Gastrocnemius medialis (tissue), 4 donors: Measurements from ENCODE around the gene PNPLA3. TPM values are rescaled to one million over a fixed set of nuclear protein-coding genes. Genes with fewer than 3 reads are reported as not detected.

Experiments
- ATAC-seq, 2 donors: fragments of 150-250 bp; one replicate each; pipeline ENCODE4 v1.9.1; 2016
- DNase-seq, 2 donors: peaks; one replicate each; pipeline ENCODE4 v3.0.0-alpha.2; 2019
- H3K27ac ChIP-seq, 4 donors: fragments of 200-600 bp; sonication (generic); 1 replicate in 1 of 4; 2 replicates in 3 of 4; pipeline ENCODE4 v1.5.1; 2016 to 2018; ENCODE audit warnings: mild to moderate bottlenecking in 2 of 4, moderate library complexity in 1 of 4
- H3K27me3 ChIP-seq, 3 donors: fragments of 200-600 bp; sonication (generic) in 2 of 3; 1 replicate in 1 of 3; 2 replicates in 2 of 3; pipeline versions ENCODE4 v1.5.1 to v1.6.0; 2016 to 2019; ENCODE audit warnings: mild to moderate bottlenecking in 1 of 3, moderate library complexity in 1 of 3
- H3K36me3 ChIP-seq, 2 donors: fragments of 200-600 bp; sonication (generic) in 1 of 2; one replicate each; pipeline ENCODE4 v1.5.1; 2017 to 2018
- H3K4me1 ChIP-seq, 2 donors: fragments of 200-600 bp; sonication (generic) in 1 of 2; one replicate each; pipeline ENCODE4 v1.5.1; 2016 to 2017; ENCODE audit warnings: mild to moderate bottlenecking in 2 of 2
- H3K4me3 ChIP-seq, 4 donors: fragments of 200-600 bp; sonication (generic) in 3 of 4; 1 replicate in 1 of 4; 2 replicates in 3 of 4; pipeline ENCODE4 v1.5.1; 2016 to 2019; ENCODE audit warnings: mild to moderate bottlenecking in 2 of 4
- H3K9me3 ChIP-seq, 3 donors: fragments of 200-600 bp; sonication (generic) in 2 of 3; 1 replicate in 1 of 3; 2 replicates in 2 of 3; pipeline ENCODE4 v1.5.1; 2016 to 2019
- POLR2A ChIP-seq, 2 donors: fragments of 450-650 bp; IDR thresholded peaks; one replicate each; pipeline ENCODE4 v1.6.1; 2017; ENCODE audit warnings: antibody characterized with exemption in 2 of 2, mild to moderate bottlenecking in 2 of 2, moderate library complexity in 2 of 2
- in situ Hi-C, 4 donors: fragments of 200-750 bp; cut with MboI; loops; one replicate each; pipeline versions ENCODE4 v1.15.0 to v1.8.0; 2017; ENCODE audit warnings: low sequenced_read_pairs in 4 of 4
- intact Hi-C: fragments of 100-400 bp; cut with DNase I; formaldehyde crosslinking; loops from one replicate; pipeline ENCODE4 v1.15.1; 2023; ENCODE audit warnings: low total_unique reads
- total RNA-seq, 4 donors: library from RNA; depleted of rRNA; stranded (reverse); fragments of >200 nt; gene quantifications; one replicate each; pipeline versions ENCODE4 v1.1.0 to v1.2.3, GENCODE V29; 2016
- TF ChIP-seq, protein P1 (sequence below), 5 experiments: fragments of 450-650 bp in 3 of 5; fragments of 200-600 bp in 2 of 5; sonication (generic) in 2 of 5; IDR thresholded peaks in 4 of 5; conservative IDR thresholded peaks in 1 of 5; 1 replicate in 4 of 5; 2 replicates in 1 of 5; pipeline ENCODE4 v1.5.1; 2016 to 2019; ENCODE audit warnings: antibody characterized with exemption in 5 of 5, mild to moderate bottlenecking in 3 of 5, moderate library complexity in 3 of 5

Gene PNPLA3
- total RNA-seq, 4 donors from 2014 or later: 0.58 to 2.3 (median 1.4) TPM; not detected in 1

DNA sequence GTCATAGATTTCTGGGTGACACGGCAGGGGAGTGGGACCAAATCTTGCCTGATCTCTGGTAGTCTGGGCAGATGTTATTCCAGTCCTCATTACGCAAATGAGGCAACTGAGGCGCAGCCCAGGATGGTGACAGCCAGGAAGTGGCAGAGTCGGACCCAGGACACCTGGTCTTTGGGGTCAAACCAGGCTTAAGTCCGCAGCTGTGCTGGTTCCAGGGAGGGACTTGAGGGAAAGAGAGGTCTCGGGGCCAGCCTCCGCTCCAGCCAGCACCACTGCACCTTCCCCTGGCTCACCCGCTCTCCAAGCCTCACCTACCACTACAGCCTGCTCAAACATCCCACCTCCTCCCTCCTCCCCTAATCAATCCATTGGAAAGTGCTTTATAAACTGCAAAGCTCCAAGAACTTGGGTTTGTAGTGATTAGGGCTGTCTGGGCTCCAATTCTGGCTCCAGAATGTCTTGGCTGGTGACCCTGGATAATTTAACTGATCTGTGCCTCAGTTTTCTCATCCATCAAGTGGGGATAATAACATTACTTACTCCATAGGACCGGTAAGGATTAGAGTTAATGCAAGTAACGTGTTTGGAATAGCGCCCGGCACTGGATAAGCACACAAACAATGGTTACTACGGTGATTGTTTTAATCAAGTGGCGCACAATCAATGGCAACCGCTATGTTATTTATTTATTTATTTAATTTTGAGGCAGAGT is 31.3 kb upstream of the PNPLA3 start:
- Histone ChIP-seq H3K4me1 (no peaks in the 10 kb centered on the region), H3K9me3 (no peaks in the 10 kb centered on the region), H3K27ac (no peak overlapping the region), H3K27me3 (peaks cover 37 to 60% (median 40%) of the 10 kb centered on the region in 3 donors), H3K4me3 (no peak overlapping the region), H3K36me3 (no peaks in the 10 kb centered on the region)
- DNase-seq: no peak
- no peak for ATAC-seq
- no peak for TF ChIP-seq POLR2A (IDR thresholded peaks at IDR 0.05)
- TF ChIP-seq, protein P1, sequence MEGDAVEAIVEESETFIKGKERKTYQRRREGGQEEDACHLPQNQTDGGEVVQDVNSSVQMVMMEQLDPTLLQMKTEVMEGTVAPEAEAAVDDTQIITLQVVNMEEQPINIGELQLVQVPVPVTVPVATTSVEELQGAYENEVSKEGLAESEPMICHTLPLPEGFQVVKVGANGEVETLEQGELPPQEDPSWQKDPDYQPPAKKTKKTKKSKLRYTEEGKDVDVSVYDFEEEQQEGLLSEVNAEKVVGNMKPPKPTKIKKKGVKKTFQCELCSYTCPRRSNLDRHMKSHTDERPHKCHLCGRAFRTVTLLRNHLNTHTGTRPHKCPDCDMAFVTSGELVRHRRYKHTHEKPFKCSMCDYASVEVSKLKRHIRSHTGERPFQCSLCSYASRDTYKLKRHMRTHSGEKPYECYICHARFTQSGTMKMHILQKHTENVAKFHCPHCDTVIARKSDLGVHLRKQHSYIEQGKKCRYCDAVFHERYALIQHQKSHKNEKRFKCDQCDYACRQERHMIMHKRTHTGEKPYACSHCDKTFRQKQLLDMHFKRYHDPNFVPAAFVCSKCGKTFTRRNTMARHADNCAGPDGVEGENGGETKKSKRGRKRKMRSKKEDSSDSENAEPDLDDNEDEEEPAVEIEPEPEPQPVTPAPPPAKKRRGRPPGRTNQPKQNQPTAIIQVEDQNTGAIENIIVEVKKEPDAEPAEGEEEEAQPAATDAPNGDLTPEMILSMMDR (IDR thresholded peaks at IDR 0.05 in 4 of 5, conservative IDR thresholded peaks at IDR 0.05 in 1 of 5): no peak
- in situ Hi-C loops: no loop called here
- intact Hi-C loops: no loop called here

DNA sequence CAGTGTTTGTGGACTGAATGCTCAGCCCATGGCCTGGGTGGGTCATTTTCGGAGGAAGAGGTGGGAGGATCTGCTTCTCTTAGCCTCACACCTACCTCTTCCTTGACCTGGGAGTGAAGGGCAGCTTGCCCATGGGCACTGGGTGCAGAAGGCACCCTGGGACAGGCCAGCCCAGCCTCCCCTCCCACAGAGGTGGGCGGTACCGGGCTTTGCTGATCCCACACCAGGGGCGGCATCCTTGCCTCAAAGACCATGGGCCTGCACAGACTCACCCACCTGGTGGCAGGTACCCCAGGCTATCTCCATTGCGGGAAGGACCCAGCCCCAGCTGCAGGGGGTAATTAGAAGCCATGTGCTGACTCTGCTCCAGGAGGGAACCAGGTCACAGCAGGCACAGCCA is 30.3 kb upstream of the PNPLA3 start:
- H3K4me1 ChIP-seq: no peaks in the 10 kb centered on the region
- no peaks in the 10 kb centered on the region for H3K9me3 ChIP-seq
- no peaks in the 10 kb centered on the region for H3K36me3 ChIP-seq
- TF ChIP-seq, protein P1 (IDR thresholded peaks at IDR 0.05 in 4 of 5, conservative IDR thresholded peaks at IDR 0.05 in 1 of 5): no peak
- no peak for TF ChIP-seq POLR2A (IDR thresholded peaks at IDR 0.05)
- ATAC-seq: no peak
- intact Hi-C loops (no loop called here), in situ Hi-C loops (no loop called here)
- no peak overlapping the region for H3K4me3 ChIP-seq
- no peak for DNase-seq
- peaks cover 37 to 52% (median 40%) of the 10 kb centered on the region in 3 donors for H3K27me3 ChIP-seq
- no peak overlapping the region for H3K27ac ChIP-seq

DNA sequence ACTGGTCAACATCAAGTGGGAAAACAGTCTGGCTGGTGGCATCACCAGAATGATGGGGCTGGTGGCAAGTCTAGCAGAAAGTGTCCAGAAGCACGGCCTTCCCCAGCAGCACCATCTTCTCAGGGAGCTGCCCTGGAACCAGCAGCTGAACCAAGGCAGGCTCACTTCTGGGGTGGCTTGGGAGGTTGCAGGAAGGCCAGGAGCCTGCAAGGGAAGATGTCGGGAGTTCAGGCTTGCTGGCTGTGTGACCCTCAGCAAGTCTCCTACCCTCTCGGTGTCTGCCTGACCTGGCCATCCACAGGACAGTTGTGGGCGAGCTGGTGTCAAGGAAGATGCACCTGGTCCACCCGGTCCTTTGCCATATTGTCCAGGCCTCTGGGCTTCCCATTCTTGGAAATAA is 29.5 kb upstream of the PNPLA3 start:
- no peak for DNase-seq
- Histone ChIP-seq H3K27ac (no peak overlapping the region), H3K27me3 (peaks cover 34 to 44% (median 37%) of the 10 kb centered on the region in 3 donors), H3K4me1 (no peaks in the 10 kb centered on the region), H3K36me3 (no peaks in the 10 kb centered on the region), H3K4me3 (no peak overlapping the region), H3K9me3 (no peaks in the 10 kb centered on the region)
- intact Hi-C loops (no loop called here), in situ Hi-C loops (no loop called here)
- ATAC-seq: no peak
- TF ChIP-seq, protein P1 (IDR thresholded peaks at IDR 0.05 in 4 of 5, conservative IDR thresholded peaks at IDR 0.05 in 1 of 5): no peak
- TF ChIP-seq POLR2A (IDR thresholded peaks at IDR 0.05): no peak

DNA sequence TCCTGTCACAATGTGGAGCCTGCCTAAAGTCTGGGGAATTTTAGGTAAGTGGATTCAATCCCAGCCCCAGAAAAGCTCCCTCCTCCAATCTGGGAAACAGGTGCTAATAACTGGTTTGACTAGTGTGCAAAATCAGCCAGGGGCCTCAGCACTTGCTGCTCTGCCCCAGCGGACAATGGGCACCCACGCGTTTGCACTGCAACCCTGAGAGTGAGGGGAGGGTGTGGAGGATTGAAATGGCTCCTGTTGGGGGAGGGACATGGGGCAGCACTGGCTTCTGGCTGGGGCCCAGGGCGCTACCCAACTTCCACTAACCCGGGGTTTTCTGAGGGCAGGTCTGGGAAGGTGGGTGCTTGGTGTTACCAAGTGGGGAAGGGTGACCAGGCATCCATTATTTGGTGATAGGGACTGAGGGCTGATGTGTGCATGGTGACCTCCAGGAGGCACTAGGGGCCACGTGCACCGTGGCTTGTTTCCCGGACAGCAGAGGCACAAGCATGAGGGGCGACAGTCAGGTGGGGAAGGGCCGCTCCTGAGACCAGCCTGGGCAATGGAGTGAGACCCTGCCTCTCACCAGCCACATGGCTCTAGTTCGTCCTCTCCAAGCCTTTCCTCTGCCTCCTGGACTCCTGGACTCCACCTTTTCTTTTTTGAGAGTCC is 27.5 kb upstream of the PNPLA3 start:
- Histone ChIP-seq H3K27me3 (peaks cover 16 to 24% (median 20%) of the 10 kb centered on the region in 3 donors), H3K9me3 (no peaks in the 10 kb centered on the region), H3K36me3 (no peaks in the 10 kb centered on the region), H3K4me3 (no peak overlapping the region), H3K4me1 (no peaks in the 10 kb centered on the region), H3K27ac (no peak overlapping the region)
- ATAC-seq: no peak
- TF ChIP-seq, protein P1 (IDR thresholded peaks at IDR 0.05 in 4 of 5, conservative IDR thresholded peaks at IDR 0.05 in 1 of 5): no peak
- no peak for TF ChIP-seq POLR2A (IDR thresholded peaks at IDR 0.05)
- in situ Hi-C loops (no loop called here), intact Hi-C loops (no loop called here)
- DNase-seq: no peak
